K562 (cell line): ENCODE results near the gene SUOX. TPM values are rescaled to one million over a fixed set of nuclear protein-coding genes. Genes with fewer than 3 reads are reported as not detected.

Experiments used
- ARID1B ChIP-seq: fragments of 450-650 bp; IDR thresholded peaks from 2 replicates; pipeline ENCODE4 v1.6.1; 2016; ENCODE audit warnings: antibody characterized with exemption, mild to moderate bottlenecking, inconsistent platforms
- BCOR ChIP-seq: fragments of 450-650 bp; IDR thresholded peaks from 2 replicates; pipeline ENCODE4 v1.6.1; 2016
- CHCHD3 ChIP-seq: fragments of 250-450 bp; sonication (Bioruptor Pico); IDR thresholded peaks from 2 replicates; pipeline ENCODE4 v2.1.2; 2022; ENCODE audit warnings: mild to moderate bottlenecking
- DNMT1 ChIP-seq: fragments of 450-650 bp; IDR thresholded peaks from 2 replicates; pipeline ENCODE4 v1.6.1; 2016; ENCODE audit warnings: antibody characterized with exemption, mild to moderate bottlenecking
- EP400 ChIP-seq: fragments of 450-650 bp; IDR thresholded peaks from 2 replicates; pipeline ENCODE4 v1.6.1; 2017; ENCODE audit warnings: antibody characterized with exemption, mild to moderate bottlenecking, moderate library complexity
- ETS1 ChIP-seq: conservative IDR thresholded peaks from 2 replicates; pipeline ENCODE4 v1.6.1; 2011; ENCODE audit warnings: low read depth, mild to moderate bottlenecking, low read length; ENCODE audit not compliant: control insufficient read depth
- FOXK1 ChIP-seq: sonication (generic); formaldehyde crosslinking; IDR thresholded peaks from 2 replicates; pipeline ENCODE4 v1.8.0; 2022; ENCODE audit warnings: missing genetic modification reagents, mild to moderate bottlenecking, borderline replicate concordance
- GATAD2A ChIP-seq: fragments of 450-650 bp; IDR thresholded peaks from 2 replicates; pipeline ENCODE4 v1.6.1; 2017
- HLTF ChIP-seq: fragments of 450-650 bp; IDR thresholded peaks from 2 replicates; pipeline ENCODE4 v1.6.1; 2016
- JUND ChIP-seq, 2 experiments: IDR thresholded peaks; 2 replicates in 1 of 2; 3 replicates in 1 of 2; pipeline ENCODE4 v1.6.1; 2011; ENCODE audit warnings: borderline replicate concordance in 2 of 2, low read depth in 2 of 2, low read length in 2 of 2, improper control_type of control experiment in 1 of 2, missing biosample characterization in 1 of 2, missing genetic modification characterization in 1 of 2, missing genetic modification reagents in 1 of 2
- KLF1 ChIP-seq: fragments of 450-650 bp; IDR thresholded peaks from 2 replicates; pipeline ENCODE4 v1.6.1; 2016; ENCODE audit warnings: missing genetic modification characterization, missing compliant biosample characterization
- MXI1 ChIP-seq: IDR thresholded peaks from 2 replicates; pipeline ENCODE4 v1.6.1; 2011; ENCODE audit warnings: low read depth, mild to moderate bottlenecking, improper control_type of control experiment, low read length
- NBN ChIP-seq: fragments of 450-650 bp; IDR thresholded peaks from 2 replicates; pipeline ENCODE4 v1.6.1; 2016; ENCODE audit warnings: low read depth, mild to moderate bottlenecking
- NCOA1 ChIP-seq: fragments of 450-650 bp; IDR thresholded peaks from 2 replicates; pipeline ENCODE4 v1.6.1; 2016; ENCODE audit warnings: low read depth
- PHF20 ChIP-seq: fragments of 450-650 bp; IDR thresholded peaks from 2 replicates; pipeline ENCODE4 v1.6.1; 2018; ENCODE audit not compliant: partially characterized antibody
- PHF8 ChIP-seq: fragments of 200-600 bp; sonication (generic); IDR thresholded peaks from 2 replicates; pipeline ENCODE4 v1.6.1; 2012; ENCODE audit warnings: mixed run types, mild to moderate bottlenecking, inconsistent platforms, low read length, moderate library complexity, borderline replicate concordance
- POLR2B ChIP-seq: fragments of 450-650 bp; IDR thresholded peaks from 2 replicates; pipeline ENCODE4 v1.6.1; 2018; ENCODE audit warnings: low read depth; ENCODE audit not compliant: partially characterized antibody
- POLR2G ChIP-seq: fragments of 200-400 bp; formaldehyde crosslinking; IDR thresholded peaks from 2 replicates; pipeline ENCODE4 v1.6.1; 2017; ENCODE audit warnings: low read depth, mild to moderate bottlenecking, antibody characterized with exemption, low read length, moderate library complexity
- SIN3A ChIP-seq, 2 experiments: fragments of 150-350 bp in 1 of 2; IDR thresholded peaks; 2 replicates each; pipeline ENCODE4 v1.6.1; 2011 to 2016; ENCODE audit warnings: borderline replicate concordance in 2 of 2, low read depth in 2 of 2, low read length in 2 of 2, mild to moderate bottlenecking in 2 of 2, moderate library complexity in 2 of 2; ENCODE audit not compliant: control insufficient read depth in 1 of 2
- SP2 ChIP-seq: IDR thresholded peaks from 2 replicates; pipeline ENCODE4 v1.6.1; 2011; ENCODE audit warnings: mild to moderate bottlenecking, low read depth, low read length, moderate library complexity; ENCODE audit not compliant: poor library complexity, severe bottlenecking; ENCODE audit errors: extremely low read depth
- SUPT5H ChIP-seq: fragments of 450-650 bp; IDR thresholded peaks from 2 replicates; pipeline ENCODE4 v1.6.1; 2016
- TAF1 ChIP-seq: IDR thresholded peaks from 2 replicates; pipeline ENCODE4 v1.6.1; 2011; ENCODE audit warnings: mild to moderate bottlenecking, low read length, moderate library complexity; ENCODE audit not compliant: insufficient read depth, control insufficient read depth, severe bottlenecking; ENCODE audit errors: extremely low read depth
- TFAM ChIP-seq: fragments of 250-450 bp; sonication (Bioruptor Pico); conservative IDR thresholded peaks from 2 replicates; pipeline ENCODE4 v1.5.0; 2021; ENCODE audit warnings: mild to moderate bottlenecking, moderate library complexity
- TFAP4 ChIP-seq: sonication (generic); formaldehyde crosslinking; IDR thresholded peaks from 2 replicates; pipeline ENCODE4 v1.8.0; 2022; ENCODE audit warnings: missing genetic modification reagents, mild to moderate bottlenecking, moderate library complexity, borderline replicate concordance
- ZBTB17 ChIP-seq: fragments of 450-650 bp; formaldehyde crosslinking; IDR thresholded peaks from 2 replicates; pipeline ENCODE4 v1.4.0; 2020; ENCODE audit warnings: mild to moderate bottlenecking
- ZFX ChIP-seq: sonication (generic); formaldehyde crosslinking; IDR thresholded peaks from 2 replicates; pipeline ENCODE4 v1.8.0; 2022; ENCODE audit warnings: mild to moderate bottlenecking, missing genetic modification reagents, moderate library complexity
- ZNF197 ChIP-seq: fragments of 200-800 bp; sonication (Bioruptor generic); IDR thresholded peaks from 2 replicates; pipeline ENCODE4 v1.6.1; 2016; ENCODE audit warnings: low read depth, missing genetic modification characterization, missing compliant biosample characterization
- ZNF253 ChIP-seq: fragments of 250-450 bp; sonication (Bioruptor Pico); conservative IDR thresholded peaks from 2 replicates; pipeline ENCODE4 v1.6.1; 2021; ENCODE audit warnings: mild to moderate bottlenecking
- ZNF274 ChIP-seq: IDR thresholded peaks from 2 replicates; pipeline ENCODE4 v1.6.1; 2011; ENCODE audit warnings: low read depth, mild to moderate bottlenecking, low read length, moderate library complexity, borderline replicate concordance
- ZSCAN32 ChIP-seq: fragments of 450-650 bp; formaldehyde crosslinking; IDR thresholded peaks from 2 replicates; pipeline ENCODE4 v1.4.0; 2020; ENCODE audit warnings: mild to moderate bottlenecking, moderate library complexity
- polyA plus RNA-seq, 8 experiments: library from polyadenylated mRNA; depleted of rRNA in 4 of 8; stranded (reverse) in 5 of 8; unstranded in 3 of 8; fragments of >200 nt; fragmentation: Nextera tagmentation in 2 of 8; fragmentation: Illumina TruSeq in 1 of 8; extraction: Ambion mirVana in 2 of 8; extraction: Trizol in 1 of 8; gene quantifications; 2 replicates each; pipeline versions ENCODE4 v1.2.1 to v1.2.3, GENCODE V29; 2011 to 2014; ENCODE audit warnings: inconsistent platforms in 1 of 8, missing spikeins in 1 of 8
- total RNA-seq, 7 experiments: library from RNA; depleted of rRNA in 6 of 7; stranded (reverse); fragments of >200 nt in 6 of 7; fragmentation: Illumina TruSeq in 2 of 7; extraction: Trizol in 2 of 7; gene quantifications; 2 replicates each; pipeline versions ENCODE4 v1.2.1 to v1.2.3, GENCODE V29; 2011 to 2021; ENCODE audit warnings: low replicate concordance in 1 of 7

SUOX gene
- total and polyA plus RNA-seq, 9 of the 15 experiments (the other 6 are each of a cell fraction or from before 2014, with no cell fraction given), result 9.2 to 39.7 (median 25.4) TPM

GRCh38 chr12:55974308-55974730 lies 22.8 kb upstream of the SUOX start (continued):
- TF ChIP-seq NBN, result 0 out of 2 replicates have a peak, but pooled peaks have one; percentile 8
- TF ChIP-seq TAF1, result no peak
- TF ChIP-seq PHF8, result peak; percentile 22; the same call in 1 of the 2 replicates
- no peak for TF ChIP-seq SIN3A (IDR thresholded peaks at IDR 0.05; ENCODE audit: borderline replicate concordance in 2 of 2, control insufficient read depth in 1 of 2, low read depth in 2 of 2, low read length in 2 of 2)
- no peak for TF ChIP-seq MXI1
- TF ChIP-seq SP2, result no peak
- peak; percentile 59 for TF ChIP-seq ARID1B
- TF ChIP-seq PHF20, result peak; percentile 76
- TF ChIP-seq ZNF197 (CRISPR knock-in tag), result no peak
- 0 out of 2 replicates have a peak, but pooled peaks have one; percentile 16 for TF ChIP-seq EP400
- no peak for TF ChIP-seq JUND (IDR thresholded peaks at IDR 0.05; ENCODE audit: borderline replicate concordance, low read depth, low read length)
- TF ChIP-seq JUND (tag; IDR thresholded peaks at IDR 0.05; ENCODE audit: borderline replicate concordance, low read depth, low read length), result no peak
- TF ChIP-seq POLR2B, result peak; percentile 49
- TF ChIP-seq ZNF274, result no peak
- peak; percentile 79 for TF ChIP-seq POLR2G
- no peak for TF ChIP-seq TFAP4 (CRISPR knock-in tag)
- peak; percentile 61; the same call in 1 of the 2 replicates for TF ChIP-seq KLF1
- no peak for TF ChIP-seq CHCHD3
- 0 out of 2 replicates have a peak, but pooled peaks have one; percentile 25 for TF ChIP-seq BCOR
- no peak for TF ChIP-seq ZNF253
- TF ChIP-seq GATAD2A, result 0 out of 2 replicates have a peak, but pooled peaks have one; percentile 29
- 0 out of 2 replicates have a peak, but pooled peaks have one; percentile 36 for TF ChIP-seq FOXK1 (CRISPR knock-in tag)
- no peak for TF ChIP-seq DNMT1
- no peak for TF ChIP-seq ZSCAN32
- TF ChIP-seq ETS1, result no peak
- peak; percentile 30; the same call in 1 of the 2 replicates for TF ChIP-seq HLTF
- no peak for TF ChIP-seq NCOA1
- TF ChIP-seq ZFX (CRISPR knock-in tag), result peak; percentile 93
- no peak for TF ChIP-seq TFAM (CRISPR knock-in tag)
- peak; percentile 14; the same call in 1 of the 2 replicates for TF ChIP-seq ZBTB17 (CRISPR knock-in tag)
- TF ChIP-seq SUPT5H, result peak; percentile 61; the same call in 1 of the 2 replicates
